Activated CD8-positive, alpha-beta memory T cell treated with anti-CD3 and anti-CD28 coated beads for 4 hours (primary cell): ENCODE results near the gene TULP4.
"Not testable (repeated sequence)": the region's sequence is repeated elsewhere in the genome, so short reads cannot be mapped to it uniquely, and the experiment has no call there.

Experiments
- DNase-seq, 2 donors: peaks; one replicate each; pipeline ENCODE4 v3.0.0-alpha.2; 2020; ENCODE audit warnings: low read depth in 2 of 2

Gene TULP4

DNA sequence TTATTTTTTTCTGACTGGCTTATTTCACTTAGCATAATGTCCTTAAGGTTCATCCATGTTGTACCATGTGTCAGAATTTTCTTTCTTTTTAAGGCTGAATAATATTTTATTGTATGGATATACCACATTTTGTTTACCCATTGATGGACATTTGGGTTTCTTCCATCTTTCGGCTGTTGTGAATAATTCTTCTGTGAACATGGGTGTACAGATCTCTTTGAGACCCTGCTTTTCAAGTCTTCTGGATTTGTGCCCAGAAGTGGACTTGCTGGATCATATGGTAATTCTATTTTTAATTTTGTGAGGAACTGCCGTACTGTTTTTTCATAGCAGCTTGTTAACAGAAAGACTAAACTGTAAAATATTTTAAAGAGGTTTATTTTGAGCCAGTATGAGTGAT, 153.0 kb downstream of the TULP4 start:
- DNase-seq: no peak

DNA sequence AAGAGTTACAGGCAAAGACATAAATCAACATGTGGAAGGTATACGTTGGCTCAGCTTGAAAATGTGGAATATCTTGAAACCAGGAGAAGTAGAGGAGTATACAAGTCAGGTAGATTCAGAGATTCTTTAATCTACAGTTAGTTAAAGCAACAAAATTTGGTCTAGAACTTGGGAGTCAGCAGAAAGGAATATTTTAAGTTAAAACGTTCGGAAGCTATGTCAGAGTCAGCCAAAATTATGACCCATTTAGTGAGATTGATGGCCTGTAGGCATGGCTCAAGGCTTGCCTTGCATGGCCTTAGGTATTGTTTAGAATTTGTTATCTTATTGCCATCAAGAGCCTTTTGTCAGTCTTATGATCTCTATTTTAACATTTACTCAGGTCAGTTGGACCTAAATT, 153.5 kb downstream of the TULP4 start:
- DNase-seq: no peak

DNA sequence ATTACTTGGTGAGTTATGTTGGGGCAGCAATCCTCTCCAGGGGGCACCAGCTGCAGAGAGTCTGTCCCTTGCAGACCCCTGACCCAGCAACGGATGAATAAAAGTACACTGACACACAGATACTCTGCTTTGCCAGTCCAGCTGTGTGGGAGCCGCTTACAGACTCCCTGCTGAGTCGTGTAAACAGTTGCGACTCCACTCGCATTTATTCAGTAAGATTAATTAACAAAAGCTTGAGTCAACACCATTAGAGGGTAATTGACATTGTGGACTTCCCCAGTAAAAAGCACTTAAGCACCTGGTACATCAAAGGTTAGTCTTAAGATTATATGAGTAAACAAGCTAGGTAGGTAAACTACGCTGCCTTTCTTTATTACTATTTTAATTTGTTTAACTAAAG, 155.7 kb downstream of the TULP4 start:
- DNase-seq: no peak

DNA sequence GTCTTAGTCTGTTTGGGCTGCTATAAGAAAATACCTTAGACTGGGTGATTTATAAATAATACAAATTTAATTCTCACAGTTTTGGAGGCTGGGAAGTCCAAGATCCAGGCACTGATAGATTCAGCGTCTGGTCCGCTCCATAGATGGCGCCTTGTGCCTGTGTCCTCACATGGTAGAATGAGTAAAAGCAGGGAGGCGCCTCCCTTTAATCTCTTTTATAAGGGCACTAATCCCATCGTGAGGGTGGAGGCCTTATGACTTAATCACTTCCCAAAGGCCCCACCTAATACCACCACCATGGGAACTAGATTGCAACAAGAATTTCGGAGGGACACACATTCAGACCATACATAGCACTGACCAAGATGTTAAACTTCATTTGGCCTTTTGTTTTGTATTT, 156.4 kb downstream of the TULP4 start:
- DNase-seq: no peak

DNA sequence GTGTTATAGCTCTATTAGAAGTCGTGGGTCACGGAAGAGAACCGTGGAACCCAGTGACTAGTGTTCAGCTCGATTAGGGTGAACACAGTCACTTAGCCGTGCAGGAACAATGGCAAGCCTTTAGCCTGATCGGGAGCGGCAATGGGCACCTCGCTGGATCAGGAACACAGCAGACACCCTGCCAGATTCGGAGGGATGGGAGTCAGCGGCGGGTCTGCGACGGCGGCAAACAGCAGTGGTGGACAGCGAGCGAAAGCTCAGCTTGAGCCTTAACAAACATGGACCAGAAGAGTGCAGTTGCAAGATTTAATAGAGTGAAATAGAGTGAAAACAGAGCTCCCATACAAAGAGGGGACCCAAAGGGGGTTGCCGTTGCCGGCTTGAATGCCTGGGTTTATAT, 157.8 kb downstream of the TULP4 start:
- DNase-seq: not testable (repeated sequence)

DNA sequence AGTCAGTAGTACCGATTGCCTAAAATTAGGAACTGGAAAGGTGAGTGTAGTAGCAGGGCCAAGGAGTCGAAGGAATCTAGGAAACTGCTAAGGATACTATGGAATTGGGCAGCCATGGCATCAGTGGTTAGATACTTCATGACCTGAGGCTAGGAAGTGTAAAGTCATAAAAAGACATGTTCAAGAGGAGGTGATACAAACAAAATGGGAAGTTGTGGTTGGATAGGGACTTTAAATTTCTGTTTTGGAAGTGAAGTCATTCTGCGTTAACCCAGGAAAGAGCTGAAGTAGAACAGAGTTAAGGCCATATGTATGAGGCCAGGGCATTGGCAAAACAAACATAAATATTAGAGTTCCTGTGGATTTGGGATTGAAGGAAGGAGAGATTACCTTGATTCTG, 159.1 kb downstream of the TULP4 start:
- no peak for DNase-seq

DNA sequence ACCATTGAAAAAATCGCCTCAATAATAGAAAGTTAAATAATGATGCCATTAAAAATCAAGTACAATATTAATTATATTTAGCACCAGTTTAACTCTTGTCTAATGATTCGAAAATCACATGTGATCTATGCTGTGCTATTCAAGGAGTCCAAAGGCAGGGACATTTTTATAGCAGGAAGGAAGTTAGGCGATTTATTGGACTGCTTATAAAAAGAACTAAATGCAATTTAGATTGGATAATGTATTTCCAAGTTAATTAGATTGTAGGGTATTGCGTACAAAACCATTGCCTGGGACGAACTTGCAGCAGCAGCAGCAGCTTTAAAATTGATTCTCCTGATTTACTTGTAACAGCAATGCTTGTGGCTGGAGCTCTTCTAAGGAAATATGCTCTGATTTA, 160.2 kb downstream of the TULP4 start:
- DNase-seq: no peak

DNA sequence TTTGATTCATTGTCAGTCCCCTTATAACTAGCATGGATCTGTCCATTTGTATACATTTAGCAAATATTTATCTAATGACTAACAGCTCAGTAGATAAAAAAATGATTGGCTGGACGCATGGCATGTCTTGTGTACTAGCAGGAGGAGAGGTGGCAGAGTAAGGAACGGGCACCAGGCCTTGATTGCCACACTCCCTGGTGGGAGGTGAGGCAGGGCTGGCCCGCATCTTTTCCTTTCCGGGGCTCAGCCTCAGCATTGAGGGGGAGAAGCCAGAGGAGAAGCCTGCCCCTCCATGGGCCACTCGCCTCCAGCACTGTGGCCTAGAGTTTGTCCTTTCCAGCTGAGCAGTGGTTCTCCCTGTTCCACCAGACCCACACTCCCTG, 162.7 kb downstream of the TULP4 start:
- DNase-seq: no peak

DNA sequence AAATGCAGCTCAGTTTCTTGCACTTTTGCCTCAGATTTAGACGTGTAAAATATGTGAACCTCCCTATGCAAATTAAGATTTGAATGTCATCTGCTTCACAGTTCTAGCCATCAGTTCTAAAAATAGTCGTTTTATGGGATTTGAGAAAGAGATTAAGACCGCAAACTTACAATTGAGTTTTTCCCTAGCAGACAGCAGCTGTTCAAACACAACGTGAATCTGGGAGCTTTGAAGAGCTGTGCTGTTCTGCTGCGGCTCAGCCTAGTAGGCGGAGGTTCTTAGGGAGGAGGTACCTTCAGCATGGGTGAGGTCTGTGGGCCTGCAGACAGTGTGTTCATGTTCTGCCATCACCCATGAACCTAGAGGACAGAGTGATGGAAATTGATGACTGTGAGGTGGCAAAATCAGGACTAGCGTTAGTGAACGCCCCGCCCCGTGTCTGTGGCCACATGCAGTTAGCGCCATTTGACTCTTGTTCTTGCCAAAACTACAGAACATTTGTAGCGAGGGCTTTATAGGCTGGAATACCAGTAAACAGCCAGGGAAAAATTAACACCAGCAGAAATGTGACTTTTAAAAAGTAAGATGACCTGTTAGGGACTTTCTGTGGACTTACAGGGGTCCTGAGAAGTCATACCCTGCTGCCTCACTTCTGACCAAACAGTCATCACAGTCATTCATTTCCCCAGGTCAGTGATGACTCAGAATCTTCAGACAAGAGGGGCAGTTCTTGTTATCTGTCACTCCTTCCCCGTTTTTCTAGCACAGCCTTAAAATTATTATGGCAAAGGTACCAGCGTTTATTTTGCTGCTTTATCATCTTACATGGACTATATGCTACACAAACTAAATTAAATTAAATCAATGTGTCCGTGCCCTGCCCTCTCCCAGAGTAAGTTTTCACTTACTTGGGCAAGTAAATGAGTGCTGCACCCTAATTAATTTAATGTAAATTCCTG, 163.4 kb downstream of the TULP4 start:
- no peak for DNase-seq

DNA sequence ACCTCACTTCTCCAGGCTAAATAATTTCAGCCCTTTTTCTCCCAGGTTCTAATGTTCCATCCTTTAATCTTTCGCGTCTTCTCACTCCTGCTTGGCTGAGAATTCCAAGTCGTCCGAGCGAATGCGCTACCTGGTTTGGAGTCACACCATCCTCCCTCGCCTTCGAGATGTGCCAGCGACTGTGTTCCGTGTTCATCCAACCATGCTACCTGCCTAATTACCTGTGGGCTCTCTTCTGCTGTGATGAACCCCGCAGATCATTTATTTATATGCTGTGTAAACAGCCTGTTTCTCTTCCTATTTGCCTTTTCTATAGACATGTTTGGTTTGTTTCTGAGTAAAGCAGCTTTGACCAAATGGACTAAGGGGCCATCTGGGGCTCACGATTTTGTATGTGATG, 164.1 kb downstream of the TULP4 start:
- no peak for DNase-seq

DNA sequence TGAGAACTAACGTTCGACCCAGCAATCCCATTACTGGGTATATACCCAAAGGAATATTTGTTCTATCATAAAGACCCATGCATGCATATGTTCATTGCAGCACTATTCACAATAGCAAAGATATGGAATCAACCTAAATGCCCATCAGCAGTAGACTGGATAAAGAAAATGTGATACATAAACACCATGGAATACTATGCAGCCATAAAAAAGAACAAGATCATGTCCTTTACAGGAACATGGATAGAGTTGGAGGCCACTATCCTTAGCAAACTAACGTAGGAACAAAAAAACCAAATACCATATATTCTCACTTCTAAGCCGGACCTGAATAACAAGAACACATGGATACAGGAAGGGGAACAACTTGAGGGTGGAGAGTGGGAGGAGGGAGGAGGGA, 165.5 kb downstream of the TULP4 start:
- DNase-seq: not testable (repeated sequence)

DNA sequence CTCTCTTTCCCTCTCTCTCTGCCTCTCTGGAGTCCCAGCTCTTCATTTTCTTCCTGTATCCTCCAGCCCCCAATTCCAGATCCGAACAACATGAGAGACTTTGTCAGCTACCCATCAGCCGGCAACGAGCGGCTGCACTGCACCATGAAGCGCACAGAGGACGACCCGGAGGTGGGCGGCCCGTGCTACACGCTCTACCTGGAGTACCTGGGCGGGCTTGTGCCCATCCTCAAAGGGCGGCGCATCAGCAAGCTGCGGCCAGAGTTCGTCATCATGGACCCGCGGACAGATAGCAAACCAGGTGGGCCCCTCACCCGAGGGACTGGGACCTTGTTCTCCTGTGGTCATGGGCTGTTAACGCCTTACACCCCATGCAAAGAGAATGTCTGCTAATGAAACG, 168.7 kb downstream of the TULP4 start:
- DNase-seq: no peak

DNA sequence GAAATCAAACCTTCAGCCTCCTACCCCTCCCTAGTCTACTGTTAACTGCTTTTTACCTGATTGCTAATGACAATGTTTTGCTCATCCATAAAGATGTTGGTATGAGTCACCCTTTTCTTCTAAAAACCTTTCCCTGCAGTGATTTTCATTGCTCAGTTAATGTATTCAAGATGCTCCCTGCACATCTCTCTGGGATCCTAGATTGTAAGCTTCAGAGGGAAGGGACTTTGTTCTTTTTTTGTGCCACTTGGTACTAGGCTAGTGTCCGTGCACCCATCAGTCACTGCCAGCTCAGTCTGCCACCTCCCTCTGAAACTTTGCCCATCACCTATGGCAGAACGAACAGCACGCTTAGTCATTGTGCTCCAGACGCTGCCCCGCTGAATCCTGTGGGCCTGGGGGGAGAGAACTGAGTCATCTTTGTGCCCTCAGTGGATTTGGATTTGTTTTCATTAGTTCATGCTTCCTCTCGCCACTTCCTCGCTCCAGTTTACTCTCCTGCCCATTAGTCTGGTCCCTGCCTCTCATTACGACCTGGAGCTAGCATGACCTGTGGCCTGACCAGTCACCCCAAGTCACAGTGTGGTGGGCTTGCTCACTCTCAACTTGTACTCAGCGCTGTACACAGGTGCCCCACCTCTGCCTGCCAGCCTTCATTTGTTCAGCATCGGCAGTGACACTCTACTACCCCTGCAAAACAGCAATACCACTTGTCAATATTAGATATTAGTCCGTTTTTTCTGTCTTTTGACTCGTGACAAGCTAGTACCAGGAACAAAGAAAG, 169.6 kb downstream of the TULP4 start:
- no peak for DNase-seq

DNA sequence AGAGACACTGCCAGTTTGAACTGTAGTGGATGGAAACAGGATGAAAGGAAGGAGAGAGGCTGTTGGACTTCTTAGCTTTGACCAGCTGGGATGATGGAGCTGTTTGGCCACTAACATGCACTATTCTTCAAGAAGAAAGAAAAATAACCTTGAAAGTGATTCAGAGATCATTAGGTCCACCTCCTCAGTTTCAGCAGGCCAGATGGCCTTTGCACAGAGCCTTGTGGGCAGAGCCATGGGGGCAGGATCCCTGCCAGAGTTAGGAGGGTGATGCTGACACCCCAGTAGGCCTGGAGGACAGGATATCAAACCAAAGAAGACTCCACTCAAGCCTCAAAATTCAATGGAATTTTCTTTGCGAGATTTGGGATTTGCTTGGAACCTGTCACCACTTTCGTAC, 173.2 kb downstream of the TULP4 start:
- no peak for DNase-seq

DNA sequence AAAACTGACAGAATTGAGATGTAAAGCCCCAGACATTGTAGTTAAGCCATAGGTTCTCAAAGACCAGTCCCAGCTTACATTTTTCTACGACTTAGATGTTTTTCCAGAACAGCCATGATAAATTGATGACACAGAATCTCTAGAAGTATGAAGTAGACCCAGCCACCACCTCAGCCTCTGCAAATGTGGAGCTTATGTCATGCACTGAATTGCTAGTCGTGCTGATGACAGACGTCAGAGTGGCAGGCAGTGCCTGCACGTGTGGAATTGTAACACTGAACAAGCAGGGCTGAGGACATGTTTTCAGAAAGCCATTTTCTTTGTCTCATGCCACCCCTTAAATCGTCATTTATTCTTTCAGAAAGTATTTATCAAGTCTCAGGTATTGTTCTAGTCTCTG, 175.2 kb downstream of the TULP4 start:
- no peak for DNase-seq

DNA sequence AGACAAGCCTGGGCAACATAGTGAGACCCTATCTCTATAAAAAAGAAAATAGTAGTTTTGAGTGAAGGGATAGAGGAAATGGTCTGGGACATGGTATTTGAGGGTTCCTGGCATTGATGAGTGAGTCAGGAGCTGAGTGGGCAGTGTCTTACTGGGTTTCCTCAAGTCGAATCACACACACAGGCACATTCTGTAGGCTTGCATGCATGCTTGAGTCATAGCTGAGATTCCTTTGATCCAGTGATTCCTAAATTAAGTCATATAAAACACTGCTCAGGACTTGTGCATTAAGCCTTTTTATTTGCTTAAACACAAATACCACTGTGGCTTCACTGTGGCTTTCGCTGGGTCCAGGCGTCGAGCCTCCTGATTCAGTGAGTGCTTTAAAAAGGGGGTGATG, 175.8 kb downstream of the TULP4 start:
- no peak for DNase-seq

DNA sequence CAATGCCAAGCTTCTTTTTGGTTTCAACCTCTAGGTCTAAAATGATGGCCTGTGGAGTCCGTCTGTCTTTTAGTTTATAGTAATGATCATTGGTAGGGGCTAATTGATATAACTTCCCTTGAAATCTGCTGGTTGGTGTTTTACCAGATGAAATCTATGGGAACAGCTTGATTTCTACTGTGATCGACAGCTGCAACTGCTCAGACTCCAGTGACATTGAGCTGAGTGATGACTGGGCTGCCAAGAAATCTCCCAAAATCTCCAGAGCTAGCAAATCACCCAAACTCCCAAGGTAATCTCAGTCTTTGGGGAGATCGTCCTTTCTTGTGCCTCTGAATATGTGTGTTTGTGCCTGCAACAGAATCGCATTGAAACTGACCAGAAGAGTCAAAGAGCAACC, 177.2 kb downstream of the TULP4 start:
- no peak for DNase-seq

DNA sequence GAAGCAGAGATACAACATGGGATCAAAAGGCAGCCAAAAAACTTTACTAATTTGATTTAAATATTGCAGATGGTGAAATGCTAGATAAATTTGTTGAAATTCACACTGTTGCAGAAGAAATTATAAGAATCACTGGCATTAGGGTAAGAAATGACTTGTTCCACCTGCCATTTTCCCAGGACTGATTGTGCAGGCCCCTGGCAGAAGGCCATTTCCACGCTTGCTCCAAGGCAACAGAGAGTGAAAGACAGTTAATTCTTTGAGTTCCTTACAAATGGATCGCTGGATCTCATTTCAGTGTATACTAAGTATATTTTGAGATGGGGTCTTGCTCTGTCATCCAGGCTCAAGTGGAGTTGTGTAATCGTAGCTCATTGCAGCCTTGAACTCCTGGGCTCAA, 180.6 kb downstream of the TULP4 start:
- no peak for DNase-seq

DNA sequence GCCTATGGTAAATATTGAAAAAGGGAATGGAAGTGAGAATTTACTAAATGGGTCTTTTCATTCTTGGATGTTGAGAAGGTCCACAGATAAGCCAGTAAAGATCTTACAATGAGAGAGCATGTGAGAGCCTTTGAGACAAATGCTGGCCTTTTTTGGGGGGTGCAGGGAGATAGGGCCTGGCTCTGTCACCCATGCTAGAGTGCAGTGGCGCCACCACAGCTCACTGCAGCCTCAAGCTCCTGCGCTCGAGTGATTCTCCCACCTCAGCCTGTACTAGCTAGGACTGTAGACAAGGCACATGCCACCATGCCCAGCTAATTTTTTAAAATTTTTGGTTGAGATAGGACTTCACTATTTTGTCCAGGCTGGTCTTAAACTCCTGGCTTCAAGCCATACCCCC, 184.4 kb downstream of the TULP4 start:
- DNase-seq: no peak

DNA sequence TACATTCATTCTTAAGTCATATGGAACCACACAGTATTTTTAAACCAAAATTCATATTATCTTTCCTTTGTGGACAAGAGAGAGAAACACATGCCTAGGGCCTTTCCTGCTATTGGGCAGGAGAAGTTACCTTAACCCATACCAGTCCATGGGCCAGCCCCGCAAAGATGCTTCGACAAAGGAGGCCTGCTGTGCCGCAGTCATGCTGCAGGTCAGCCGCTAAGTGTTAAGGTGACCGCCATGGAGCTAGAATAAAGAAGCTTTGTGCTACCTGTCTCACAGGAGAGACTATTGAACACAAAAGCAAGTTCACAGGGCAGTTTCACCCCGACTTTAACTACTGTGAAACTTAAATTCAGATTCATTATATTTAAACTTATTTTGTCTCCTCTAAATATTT, 185.4 kb downstream of the TULP4 start:
- DNase-seq: no peak

DNA sequence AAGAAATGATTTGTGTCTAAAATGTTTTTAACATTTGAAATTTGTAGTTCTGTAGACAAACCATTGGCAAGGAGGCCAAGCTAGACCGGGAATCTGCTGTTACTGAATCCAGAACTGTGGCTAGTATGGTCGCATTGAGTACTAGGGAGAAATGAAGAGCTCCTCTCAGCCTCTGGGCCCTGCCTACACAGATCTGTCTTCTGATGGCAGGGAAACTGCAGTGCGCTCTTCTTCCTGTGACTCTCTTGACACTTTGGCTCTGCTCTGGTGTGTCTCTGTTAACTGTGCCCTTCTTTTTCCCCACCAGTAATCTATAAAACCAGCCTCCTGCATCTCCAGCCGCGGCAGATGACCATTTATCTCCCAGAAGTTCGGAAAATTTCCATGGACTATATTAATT, 186.1 kb downstream of the TULP4 start:
- no peak for DNase-seq

DNA sequence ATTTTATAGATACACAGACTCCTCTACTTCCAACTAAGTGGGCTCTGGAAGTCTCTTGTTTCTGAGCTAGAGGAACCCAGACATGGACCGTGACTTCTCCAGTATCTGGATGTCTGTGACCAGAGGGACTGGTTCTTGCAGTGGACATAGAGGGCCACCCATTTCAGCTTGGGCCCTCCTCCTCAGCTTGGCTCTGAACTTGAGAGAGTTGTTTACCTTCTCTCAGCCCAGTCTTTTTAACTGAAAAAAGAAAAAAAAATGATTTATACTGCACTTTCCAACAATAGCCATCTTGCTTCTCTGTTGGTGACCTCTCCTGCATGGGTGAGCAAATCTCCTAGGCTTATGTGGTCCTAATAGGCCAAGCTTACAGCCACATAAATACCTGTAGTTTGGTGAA, 187.3 kb downstream of the TULP4 start:
- no peak for DNase-seq
